Stimulated activated CD8-positive, alpha-beta memory T cell treated with anti-CD3 and anti-CD28 coated beads, Interleukin-12 subunit alpha, Interleukin-12 subunit beta, amount 100 ng/mL, for 4 hours (primary cell): Measurements from ENCODE around the gene SORL1.

Experiments used
- DNase-seq: peaks from one replicate; pipeline ENCODE4 v3.0.0-alpha.2; 2020; ENCODE audit warnings: low read depth

Gene SORL1

DNA sequence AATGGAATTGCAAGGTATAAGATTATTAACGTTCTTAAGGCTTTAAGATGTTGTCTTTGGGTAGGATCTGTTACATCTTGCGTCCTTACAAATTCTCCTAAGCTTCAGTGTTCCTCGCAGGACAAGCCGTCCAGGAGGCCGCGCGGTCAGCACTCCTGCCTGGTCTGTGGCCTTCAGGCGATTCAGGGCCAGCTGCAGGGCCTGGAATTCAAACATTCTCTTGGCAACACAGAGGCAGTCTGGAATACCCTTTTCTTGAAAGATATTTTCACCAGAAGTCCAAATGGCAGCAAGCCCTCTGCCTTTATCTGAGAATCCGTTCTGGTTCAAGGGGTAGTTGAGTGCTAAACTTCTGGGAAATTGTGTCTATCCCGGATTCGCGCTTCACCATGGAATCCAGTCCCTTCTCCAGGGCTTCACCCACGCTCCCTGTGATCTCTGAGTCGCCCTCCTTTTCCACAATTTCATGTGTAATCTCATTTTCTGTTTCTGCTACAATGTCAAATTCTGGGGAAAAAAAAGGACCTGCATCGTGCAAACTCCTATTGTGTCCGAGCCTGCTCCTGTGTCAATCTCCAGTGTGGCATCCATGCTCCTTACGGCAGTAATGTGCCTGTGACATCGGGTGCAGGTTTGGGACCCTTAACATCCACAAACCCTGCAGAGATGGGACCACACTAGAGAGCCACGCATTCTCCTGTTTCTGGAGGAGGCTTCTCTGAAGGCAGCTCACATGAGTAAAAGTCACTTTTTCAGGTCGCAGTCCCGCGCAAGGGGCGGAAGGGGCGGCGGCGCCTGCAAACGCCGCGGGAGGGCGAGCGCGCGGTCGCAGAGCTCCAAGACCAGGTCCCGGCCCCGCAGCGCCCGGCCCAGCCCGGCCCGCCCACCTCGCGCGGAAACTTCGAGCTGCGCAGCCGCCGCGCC lies 25.4 kb upstream of the SORL1 start:
- no peak for DNase-seq

DNA sequence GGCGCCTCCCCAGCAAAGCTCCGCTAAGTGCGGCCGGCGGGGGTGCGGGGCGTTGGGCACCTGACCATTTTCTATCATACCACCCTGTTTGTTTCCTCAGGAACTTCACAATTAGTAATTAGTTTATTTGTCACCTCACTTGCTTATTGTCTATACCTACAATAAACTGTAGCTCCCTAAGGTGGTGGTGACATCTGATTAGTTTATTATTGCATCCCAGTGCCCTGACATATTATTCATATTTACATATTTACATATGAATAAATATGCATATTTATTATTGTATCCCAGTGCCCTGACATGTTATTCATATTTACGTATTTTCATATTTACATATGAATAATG lies 24.7 kb upstream of the SORL1 start:
- DNase-seq = no peak

DNA sequence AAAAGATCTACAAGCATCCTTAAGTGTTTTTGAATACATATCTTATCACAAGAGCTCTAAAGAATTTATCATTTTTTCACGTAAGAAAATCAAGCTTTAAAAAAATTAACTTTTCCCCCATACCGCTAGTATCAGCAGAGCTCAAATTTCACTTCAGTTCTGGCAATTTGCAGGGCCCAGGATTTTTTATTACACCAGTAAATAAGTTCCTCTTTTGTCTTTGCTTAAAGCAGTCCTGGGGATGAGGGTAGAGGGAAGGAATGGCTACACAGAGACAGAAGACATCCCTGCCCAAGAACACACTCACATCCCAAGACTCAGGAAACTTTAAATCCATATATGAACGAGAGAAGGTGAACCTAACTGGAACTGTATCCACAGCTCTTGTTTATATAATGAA lies 22.6 kb upstream of the SORL1 start:
- no peak for DNase-seq

DNA sequence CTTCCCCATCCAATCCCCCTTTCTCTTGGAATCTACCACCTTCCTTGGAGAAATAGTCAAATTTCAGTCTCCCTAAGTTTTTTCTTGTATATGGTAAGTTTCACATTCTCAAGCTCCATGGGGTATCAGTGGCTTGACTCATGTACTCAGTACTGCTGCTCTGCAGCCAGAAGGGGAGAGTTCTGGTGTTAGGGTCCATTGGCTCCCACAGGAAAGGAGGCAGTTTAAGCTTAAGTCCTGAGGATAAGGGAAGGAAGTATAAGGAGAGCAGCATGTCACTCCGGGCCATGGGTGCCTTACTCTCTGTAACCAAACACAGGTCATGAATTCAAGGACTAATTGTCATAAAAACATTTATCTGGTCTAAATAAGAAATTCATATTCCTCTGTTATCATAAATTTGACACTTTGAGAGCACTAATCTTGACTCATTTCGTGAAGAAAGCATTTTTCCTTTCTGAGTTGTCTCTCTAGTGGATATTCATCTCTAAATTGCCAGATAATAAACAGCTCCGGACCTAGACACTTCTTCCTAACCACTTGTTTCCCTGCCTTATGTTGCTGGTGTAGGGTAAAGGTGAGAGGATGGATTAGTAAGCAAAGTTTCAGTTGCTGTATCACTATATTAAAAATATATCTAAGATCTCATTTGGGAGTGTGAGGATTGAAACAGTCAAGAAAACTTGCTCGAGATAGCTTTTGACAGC lies 20.1 kb upstream of the SORL1 start:
- DNase-seq = no peak

DNA sequence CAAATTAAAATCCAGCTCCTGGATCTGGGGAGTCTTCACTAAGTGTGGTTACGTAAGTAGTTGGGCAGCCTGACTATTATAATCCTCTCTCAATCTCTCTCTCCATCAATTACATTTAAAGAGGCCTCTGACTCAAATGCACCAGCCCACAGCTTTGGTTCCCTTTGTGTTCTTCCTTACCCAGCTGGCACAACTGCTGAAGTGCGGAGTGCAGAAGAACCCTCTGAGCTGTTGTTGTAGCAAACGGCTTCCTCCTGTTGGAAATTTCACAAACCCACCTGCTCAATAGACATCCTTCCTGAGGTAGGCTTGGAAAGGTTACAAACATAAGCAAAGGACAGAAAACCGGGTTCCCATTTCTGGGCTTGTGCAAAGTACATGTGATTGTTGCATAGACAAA lies 17.0 kb upstream of the SORL1 start:
- DNase-seq = no peak

DNA sequence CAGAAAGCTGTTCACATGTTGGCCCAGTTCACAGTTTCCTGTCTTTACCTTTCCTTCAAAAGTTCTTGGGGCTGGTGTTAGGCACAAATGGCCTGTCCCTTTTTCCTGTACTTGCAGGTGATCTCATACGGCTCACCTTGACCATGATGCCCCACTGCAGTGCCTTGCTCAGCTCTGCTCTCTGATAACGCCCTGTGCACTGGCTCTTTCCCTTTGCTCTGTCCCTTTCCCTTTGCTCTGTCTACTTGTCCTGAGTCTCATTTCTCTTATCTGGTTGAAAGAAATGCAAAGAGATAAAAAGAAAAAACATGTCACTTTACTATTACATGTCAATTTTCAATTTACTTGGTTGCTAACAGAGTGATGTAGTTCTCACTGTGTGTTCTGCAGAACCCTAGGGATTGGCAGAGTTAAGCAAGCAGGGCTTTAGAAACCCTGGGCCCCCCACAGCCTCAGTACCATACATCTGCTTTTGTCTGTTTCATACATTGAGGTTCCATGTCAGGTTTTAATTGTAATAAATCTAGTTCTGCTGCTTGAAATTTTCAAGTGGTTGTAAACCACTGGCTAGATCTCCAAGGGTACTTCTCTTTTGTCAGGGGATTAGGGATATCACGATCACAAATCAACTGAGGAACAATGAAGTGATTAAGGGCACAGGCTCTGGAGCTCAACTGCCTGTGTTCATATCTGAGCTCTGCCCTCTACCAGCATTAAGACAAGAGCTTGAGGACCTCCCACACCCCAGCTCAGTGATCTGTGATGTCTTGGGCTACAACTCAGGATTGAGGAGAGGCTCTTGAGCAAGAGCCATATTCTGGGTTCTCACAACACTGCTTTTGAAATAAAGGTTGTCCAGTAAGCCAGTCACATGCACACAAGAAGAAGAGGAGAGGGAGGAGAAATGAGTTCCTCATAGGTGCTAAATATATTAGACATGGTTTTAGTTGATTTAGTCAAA lies 16.3 kb upstream of the SORL1 start:
- DNase-seq = no peak

DNA sequence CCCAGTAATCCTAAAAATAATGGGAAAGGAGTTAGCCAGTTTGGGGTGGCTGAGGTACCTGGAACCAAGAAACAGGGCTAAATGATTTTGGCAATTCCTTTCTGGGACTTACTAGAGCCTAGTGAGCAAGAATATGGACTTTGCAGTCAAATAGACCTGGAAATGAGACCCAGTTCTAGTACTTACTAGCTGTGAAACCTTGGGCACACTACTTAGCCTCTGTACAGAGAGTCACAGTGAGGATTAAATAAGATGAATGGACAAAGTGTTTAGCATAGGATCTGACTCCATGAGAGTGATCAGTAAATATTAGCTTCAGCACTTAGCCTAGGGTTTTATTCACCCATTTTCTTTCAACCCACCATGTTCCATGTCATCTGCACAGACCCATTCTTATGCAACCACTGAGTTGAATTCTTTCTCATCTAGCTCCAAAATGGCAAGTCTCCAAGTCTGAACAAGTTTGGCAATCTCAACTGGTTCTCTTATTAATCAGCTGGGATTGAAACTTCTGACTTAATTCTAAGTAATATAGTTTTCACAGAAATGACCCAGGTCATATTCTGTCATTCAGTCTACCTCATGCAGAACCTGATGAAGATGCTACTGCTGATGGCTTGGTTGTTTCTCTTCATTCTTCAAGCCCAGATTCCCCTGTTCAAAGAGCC lies 15.0 kb upstream of the SORL1 start:
- DNase-seq = no peak

DNA sequence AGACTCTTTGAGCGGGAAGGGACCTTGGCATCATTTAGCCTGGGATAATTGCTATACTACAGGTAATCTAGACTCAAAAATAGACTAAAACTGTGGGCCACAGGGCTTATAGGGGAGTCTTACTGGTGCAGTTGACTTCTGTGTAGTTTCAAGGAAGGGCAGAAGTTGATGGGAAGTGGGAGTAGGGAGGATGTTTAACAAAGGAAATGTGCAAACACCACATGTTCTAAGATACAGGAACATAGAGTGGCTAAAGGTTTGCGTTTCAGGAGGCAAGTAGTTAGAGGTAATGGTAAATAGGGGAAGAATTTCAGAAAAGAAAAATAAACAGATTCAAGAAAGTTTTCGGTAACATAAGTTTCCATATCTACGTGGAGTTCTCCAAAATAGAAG lies 14.4 kb upstream of the SORL1 start:
- no peak for DNase-seq

DNA sequence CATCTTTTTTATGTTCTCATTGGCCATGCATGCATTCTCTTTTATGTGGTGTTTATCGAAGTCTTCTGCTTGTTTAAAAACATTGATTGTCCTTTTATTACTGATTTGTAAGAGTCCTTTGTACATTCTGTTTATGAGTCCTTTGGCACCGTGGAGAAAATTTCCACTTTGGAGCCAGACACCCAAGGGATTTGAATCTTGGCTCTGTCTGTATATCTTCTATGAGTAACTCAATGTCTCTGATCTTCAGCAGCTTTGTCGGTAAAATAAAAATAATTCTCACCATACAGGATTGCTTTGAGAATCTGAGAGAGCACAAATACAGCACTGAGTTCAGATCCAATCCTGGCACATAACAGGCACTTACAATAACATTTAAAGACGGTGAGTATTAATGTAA lies 12.8 kb upstream of the SORL1 start:
- DNase-seq = no peak

DNA sequence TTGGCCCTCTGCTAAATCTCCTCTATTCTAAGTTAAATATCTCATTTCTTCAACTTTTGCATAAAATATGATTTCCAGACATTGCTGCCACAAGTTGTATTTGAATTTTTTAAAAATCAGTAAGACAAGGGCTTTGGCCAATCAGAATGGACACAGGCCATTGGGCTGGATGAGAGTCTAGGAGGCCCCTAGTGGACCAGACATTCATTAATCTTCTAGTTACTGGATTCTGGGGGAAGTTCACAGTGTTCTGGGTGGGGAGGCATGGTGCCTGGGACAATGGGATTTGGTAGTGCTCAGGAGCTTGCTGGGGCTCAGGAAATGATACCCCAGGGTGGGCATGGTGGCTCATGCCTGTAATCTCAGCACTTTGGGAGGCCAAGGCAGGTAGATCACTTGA lies 12.4 kb upstream of the SORL1 start:
- DNase-seq = no peak

DNA sequence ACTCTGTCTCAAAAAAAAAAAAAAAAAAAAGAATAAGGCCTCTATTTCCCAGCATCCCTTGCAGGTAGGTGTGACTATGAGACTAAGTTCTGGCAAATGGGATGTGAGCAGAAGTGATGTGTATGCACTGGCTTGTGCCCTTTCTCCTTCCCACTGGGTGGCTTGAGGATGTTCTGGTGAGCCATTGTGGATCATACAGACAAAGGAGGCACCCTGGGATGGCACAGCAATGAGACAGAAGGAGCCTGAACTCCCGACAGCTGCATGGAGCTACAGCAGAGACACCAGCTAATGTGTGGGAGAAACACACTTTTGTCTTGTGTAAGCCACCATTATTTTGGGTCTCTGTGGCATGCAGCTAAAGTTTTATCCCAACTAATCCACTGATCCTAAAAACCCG lies 10.6 kb upstream of the SORL1 start:
- DNase-seq = no peak

DNA sequence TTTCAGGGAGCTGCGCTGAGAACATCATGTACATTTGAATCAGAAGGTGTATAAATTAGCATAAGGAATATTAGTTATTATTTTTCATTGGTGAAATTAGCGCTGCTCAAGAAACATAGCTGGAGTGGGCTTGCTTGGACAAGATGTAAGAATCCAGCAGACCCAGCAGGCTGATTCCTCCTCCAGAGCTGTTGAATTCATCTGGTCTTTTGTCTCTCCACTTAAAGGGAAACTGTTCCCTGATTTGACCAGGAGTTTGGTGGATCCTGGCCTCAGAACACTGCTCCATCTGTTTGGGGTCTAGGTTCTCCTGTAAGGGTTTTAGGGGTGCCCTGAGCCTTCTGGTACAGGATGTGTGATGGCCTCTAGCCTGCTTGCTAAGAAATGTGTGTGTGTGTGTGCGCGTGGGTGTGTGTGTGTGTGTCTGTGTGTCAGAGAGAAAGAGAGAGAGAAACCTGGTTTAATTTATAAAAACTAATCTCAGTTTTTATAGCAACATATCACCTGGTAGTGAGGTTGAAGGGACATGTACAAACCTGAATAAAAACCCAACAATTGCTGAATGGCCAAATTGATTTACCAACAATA lies 8.3 kb upstream of the SORL1 start:
- no peak for DNase-seq

DNA sequence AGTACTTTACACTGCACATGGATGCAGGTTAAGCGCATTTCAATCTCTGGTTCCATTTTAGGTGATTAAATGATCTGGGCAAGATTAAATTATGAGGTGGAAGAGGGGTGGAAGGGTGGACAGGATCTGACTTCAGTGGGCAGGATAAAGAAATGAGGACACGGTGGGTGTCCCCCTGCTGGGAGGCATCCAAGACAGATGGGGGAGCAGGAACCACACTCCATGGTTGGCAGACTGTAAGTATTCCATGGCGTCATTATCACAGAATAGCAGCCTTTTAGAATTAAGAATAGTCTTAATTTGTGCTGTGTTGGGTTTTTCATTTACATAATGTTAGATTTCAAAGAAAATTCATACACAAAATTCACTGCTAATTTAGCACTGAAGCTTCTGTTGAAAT lies 7.6 kb upstream of the SORL1 start:
- no peak for DNase-seq

DNA sequence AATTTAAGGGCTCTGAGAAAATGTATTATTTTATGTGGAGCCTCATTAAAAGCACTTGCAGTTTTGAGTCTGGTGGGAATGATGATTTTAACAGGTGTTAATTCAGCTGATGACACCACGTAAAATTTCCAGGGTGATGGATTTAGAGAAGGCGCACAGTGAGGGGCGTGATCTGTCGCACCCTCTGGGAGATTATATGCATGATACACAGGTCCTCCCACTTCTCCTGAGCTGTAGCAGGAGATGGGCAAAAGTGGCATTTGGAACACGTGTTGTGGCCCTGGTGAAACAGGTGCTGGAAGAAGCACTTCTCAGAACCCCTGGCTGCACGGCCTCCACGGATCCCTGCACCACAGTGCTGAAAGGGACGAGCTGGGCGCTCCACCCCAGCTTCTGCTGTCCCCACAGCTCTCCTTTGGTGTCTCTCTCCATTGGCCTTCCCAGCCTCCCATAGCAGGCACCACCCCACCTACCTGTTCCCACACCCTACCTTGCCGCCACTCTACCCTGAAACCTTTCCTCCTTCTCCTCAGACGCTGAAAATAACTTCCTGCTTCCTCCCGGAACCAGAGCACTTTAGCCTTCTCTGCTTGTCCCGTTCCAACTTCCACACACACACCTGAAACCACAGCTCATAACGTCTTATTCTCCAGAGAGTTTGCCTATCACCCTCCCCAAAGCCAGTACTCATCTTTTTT lies 6.9 kb upstream of the SORL1 start:
- DNase-seq = no peak

DNA sequence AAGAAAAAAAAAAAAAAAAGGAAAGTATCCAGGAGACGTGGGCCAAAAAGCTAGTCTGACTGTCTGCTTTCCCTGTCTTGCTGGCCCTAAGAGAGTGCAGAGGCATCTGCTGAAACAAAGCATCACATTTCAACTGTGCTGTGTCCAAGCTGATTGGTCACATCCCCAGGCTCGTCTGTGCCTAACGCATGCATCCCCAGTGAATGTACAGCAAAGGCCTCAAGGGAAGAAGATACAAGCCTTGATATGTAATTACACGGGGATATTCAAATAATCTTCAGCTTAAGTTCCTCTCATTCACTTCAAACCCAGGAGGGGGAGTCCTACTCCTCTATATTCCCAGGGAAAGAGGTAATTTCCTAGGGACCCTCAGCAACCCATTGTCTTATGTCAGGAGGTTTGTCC lies 5.4 kb upstream of the SORL1 start:
- DNase-seq = no peak

DNA sequence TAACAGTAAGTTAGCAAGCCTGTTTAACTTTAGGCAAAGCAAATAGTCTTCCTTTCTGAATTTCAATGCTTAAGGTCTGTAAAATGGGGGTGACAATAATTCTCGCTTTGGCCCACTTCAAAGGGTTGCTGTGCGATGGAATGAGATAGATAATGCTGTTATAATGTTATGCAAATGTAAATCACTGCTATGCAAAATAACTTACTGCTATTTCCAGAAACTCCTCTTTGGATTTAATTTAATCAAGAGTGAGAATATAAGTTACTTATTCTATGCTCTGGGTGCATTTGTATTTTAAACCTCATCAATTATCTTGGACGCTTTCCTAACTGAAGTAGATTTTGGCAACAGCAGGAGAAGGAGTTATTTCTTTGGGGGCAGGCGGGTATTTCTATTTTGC lies 4.1 kb upstream of the SORL1 start:
- no peak for DNase-seq

DNA sequence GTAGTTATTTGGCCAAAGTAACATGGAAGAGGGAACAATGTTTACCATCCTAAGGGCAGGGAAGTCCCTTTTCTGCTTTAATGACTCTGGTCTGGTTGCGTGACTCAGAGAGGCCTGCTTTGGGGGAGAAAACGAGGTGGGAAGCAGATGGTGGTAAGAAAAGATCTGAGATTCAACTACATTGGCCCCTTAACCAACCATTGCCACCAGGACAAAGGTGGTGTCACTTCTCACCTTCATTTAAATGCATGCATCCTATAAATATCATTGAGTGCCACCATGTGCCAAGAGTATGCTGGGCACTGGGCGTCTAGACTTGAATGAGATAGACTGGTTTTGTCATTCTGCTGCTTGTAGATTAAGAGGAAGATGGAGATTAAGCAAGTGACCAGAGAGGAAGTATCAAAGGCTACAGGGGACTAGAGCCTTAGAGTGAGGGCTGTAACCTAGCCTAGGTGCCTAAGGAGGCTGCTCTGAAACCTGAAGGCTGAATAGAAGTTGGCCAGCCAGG lies 3.6 kb upstream of the SORL1 start:
- no peak for DNase-seq

DNA sequence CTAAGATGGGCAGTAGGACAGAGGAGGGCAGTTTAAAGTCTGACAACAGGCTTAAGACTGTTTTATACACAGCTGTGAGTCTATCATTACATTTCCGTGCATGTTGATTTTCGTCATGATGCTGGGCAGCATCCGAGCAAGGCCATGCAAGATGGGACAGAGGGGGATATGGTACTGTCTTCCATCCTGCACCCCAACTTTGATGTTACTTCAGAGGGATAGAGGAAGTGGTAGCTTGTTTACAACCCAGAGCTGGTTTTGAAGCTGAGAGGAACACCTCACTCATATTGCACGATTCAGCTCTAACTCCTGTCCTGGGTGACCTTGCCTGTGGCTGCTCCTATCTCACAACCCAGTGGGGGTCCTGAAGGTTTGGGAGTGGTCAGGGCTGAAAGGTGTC lies 3.0 kb upstream of the SORL1 start:
- no peak for DNase-seq

DNA sequence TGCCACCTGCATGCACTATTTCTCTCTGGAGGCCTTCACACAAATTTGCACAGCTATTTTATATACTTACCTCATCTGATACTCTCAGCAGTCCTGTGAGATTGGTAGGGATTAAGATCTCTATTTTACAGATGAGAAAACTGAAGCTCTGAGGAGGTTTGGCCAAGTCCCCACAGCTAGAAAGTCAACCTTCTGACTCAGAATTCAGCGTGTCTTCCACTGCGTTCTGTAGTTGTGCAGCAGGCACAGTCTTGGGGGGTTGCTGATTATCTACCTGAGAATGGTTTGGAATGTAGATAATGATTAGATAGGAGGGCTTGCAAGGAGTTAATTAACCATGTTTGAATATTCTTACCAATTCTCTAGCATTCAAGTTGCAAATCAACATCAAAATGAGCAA lies 2.5 kb upstream of the SORL1 start:
- no peak for DNase-seq

DNA sequence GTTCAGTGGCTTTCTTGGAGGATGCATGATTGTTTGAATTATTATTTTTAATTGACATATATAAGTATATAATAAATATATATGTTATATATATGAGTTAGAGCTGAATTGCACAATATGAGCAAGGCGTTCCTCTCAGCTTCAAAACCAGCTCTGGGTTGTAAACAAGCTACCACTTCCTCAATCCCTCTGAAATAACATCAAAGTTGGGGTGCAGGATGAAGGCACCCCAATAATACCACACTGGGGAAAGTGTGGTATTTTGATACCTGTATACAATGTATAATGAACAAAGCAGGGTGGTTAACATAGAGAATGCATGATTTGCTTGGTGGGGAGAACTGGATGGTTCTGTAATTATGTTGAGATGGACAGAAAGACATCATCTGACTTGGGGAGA lies 1.7 kb upstream of the SORL1 start:
- DNase-seq = no peak
